ENCODE results near the gene STUM. TPM values are rescaled to one million over a fixed set of nuclear protein-coding genes. Genes with fewer than 3 reads are reported as not detected.

The STUM gene
- total RNA-seq, 2 experiments from 2014 or later: not detected

DNA sequence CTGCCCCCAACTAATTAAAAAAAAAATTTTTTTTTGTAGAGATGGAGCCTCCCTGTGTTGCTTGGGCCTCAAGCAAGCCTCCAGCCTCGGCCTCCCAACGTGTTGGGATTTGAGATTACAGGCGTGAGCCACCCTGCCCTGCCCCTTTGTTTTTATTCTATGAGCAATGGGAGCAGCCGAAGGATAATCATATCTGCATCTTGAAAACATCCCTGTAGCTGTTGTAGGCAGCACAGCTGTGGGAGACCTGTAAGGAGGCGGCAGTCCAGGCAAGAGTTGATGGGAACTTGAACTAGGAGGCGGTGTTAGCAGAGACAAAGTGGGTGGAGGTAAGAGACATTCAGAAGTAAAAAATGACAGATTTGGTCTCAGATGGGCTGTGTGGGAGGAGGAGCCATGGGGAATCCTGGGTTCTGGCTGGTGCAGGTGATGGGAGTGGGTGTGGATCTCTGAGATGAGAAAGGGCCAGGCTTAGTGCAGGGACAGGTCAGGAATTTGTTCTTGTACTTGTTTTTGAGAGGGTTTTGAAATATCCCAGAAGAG, 31.3 kb downstream of the STUM start:
- no peak overlapping the region for H3K4me3 ChIP-seq (ENCODE audit: low read length)
- no peaks in the 10 kb centered on the region for H3K27me3 ChIP-seq (ENCODE audit: control insufficient read depth in 1 of 2, insufficient read depth in 2 of 2, low read length in 2 of 2)
- Mint-ChIP-seq H3K27me3 (no peaks in the 10 kb centered on the region), H3K9me3 (no peaks in the 10 kb centered on the region), H3K36me3 (ENCODE audit: low read depth) (no peaks in the 10 kb centered on the region), H3K4me3 (no peak overlapping the region), H3K27ac (no peak overlapping the region), H3K4me1 (ENCODE audit: low read depth) (no peaks in the 10 kb centered on the region)
- TF ChIP-seq, protein P1, sequence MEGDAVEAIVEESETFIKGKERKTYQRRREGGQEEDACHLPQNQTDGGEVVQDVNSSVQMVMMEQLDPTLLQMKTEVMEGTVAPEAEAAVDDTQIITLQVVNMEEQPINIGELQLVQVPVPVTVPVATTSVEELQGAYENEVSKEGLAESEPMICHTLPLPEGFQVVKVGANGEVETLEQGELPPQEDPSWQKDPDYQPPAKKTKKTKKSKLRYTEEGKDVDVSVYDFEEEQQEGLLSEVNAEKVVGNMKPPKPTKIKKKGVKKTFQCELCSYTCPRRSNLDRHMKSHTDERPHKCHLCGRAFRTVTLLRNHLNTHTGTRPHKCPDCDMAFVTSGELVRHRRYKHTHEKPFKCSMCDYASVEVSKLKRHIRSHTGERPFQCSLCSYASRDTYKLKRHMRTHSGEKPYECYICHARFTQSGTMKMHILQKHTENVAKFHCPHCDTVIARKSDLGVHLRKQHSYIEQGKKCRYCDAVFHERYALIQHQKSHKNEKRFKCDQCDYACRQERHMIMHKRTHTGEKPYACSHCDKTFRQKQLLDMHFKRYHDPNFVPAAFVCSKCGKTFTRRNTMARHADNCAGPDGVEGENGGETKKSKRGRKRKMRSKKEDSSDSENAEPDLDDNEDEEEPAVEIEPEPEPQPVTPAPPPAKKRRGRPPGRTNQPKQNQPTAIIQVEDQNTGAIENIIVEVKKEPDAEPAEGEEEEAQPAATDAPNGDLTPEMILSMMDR (IDR thresholded peaks at IDR 0.05): no peak
- intact Hi-C loops (cut with DNase I, micrococcal nuclease): no loop called here
- no peak for ATAC-seq (ENCODE audit: poor library complexity)
- no peak overlapping the region for H3K27ac ChIP-seq (ENCODE audit: low read depth in 1 of 2, low read length in 2 of 2)
- ChIA-PET POLR2A (no interaction called here), CTCF (no interaction called here)
- no peak for DNase-seq
- no peaks in the 10 kb centered on the region for H3K4me1 ChIP-seq (ENCODE audit: insufficient read depth, low read length)
- no peaks in the 10 kb centered on the region for H3K36me3 ChIP-seq (ENCODE audit: insufficient read depth, low read length)
- H3K9me3 ChIP-seq (ENCODE audit: control insufficient read depth in 1 of 2, insufficient read depth in 1 of 2, low read length in 2 of 2): no peaks in the 10 kb centered on the region

DNA sequence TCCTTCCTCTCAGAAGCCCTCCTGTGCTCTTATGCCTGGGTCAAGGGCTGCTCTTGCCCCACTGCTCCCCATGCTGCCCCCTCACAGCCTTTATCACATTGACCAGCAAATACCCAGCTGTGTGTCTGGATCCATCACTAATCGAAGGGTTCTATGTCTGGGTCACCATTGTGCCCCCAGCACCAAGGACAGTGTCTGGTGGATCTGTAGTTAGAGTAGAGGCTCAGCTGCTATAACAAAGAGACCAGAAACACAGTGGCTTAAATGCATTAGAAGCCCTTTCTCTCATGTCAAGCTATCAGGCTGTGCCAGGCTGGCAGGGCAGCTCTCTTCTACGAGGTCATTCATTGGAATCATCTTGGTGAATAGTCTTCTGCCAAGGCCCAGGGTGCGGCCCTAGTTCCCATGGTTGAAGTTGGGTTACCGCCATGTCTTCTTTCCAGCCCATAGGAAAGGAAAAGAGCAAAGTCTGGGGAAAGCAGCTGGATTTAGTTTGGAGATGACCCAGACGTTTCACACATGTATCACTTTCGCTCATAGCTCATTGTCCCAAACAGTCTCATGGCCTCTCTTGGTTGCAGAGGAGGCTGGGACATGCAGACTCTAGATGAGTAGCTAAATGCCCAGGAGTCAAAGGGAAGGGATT, 32.2 kb downstream of the STUM start:
- no peaks in the 10 kb centered on the region for H3K4me1 Mint-ChIP-seq (ENCODE audit: low read depth)
- H3K36me3 Mint-ChIP-seq (ENCODE audit: low read depth): no peaks in the 10 kb centered on the region
- H3K4me3 Mint-ChIP-seq: no peak overlapping the region
- no peak for DNase-seq
- no peaks in the 10 kb centered on the region for H3K4me1 ChIP-seq (ENCODE audit: insufficient read depth, low read length)
- ChIA-PET POLR2A (no interaction called here), CTCF (interaction anchor here (1.5 kb wide), 1 partner anchor 11 kb away, joined by 3 read pairs; no protein-coding TSS in a partner anchor)
- TF ChIP-seq, protein P1 (IDR thresholded peaks at IDR 0.05): no peak
- no peak overlapping the region for H3K27ac ChIP-seq (ENCODE audit: low read depth in 1 of 2, low read length in 2 of 2)
- no peaks in the 10 kb centered on the region for H3K9me3 Mint-ChIP-seq
- no peaks in the 10 kb centered on the region for H3K27me3 Mint-ChIP-seq
- H3K9me3 ChIP-seq (ENCODE audit: control insufficient read depth in 1 of 2, insufficient read depth in 1 of 2, low read length in 2 of 2): no peaks in the 10 kb centered on the region
- H3K27ac Mint-ChIP-seq: no peak overlapping the region
- no peak overlapping the region for H3K4me3 ChIP-seq (ENCODE audit: low read length)
- H3K27me3 ChIP-seq (ENCODE audit: control insufficient read depth in 1 of 2, insufficient read depth in 2 of 2, low read length in 2 of 2): no peaks in the 10 kb centered on the region
- H3K36me3 ChIP-seq (ENCODE audit: insufficient read depth, low read length): no peaks in the 10 kb centered on the region
- intact Hi-C loops (cut with DNase I, micrococcal nuclease): no loop called here
- ATAC-seq (ENCODE audit: poor library complexity): no peak

DNA sequence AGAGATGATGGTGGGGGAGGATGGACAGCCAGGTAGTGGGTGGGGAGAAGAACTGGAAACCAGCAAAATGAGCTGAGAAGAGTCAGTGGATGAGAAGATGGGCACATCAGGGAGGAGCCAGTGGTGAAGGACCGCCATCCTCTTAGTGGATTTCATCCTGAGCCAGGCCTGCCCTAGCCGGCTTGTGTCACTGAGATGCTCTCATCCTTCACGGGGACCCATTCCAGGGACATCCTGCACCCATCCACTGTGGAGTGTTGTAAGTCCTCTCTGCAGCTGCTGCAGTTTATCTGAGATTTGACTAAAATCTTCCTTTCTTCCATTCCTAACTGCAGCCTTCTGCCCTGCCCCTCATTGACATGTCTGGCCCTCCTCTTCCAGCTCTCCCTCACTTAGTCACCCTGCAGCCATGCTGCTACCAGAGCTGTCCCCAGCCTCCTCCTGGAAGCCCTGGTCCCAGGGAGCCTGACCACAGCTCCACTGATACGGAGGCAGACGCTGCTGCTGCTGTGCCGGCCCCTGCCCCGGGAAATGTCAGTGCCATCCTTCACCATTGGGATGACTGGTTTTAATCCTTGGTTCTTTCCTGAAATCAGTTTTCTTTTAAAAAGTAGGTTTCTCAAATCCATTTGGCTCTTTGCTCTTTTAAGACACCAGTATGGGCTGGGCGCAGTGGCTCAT, 33.2 kb downstream of the STUM start:
- Histone ChIP-seq H3K36me3 (ENCODE audit: insufficient read depth, low read length) (no peaks in the 10 kb centered on the region), H3K27me3 (ENCODE audit: control insufficient read depth in 1 of 2, insufficient read depth in 2 of 2, low read length in 2 of 2) (peaks cover 0 to 2% of the 10 kb centered on the region in 2 experiments), H3K9me3 (ENCODE audit: control insufficient read depth in 1 of 2, insufficient read depth in 1 of 2, low read length in 2 of 2) (no peaks in the 10 kb centered on the region), H3K27ac (ENCODE audit: low read depth in 1 of 2, low read length in 2 of 2) (no peak overlapping the region), H3K4me1 (ENCODE audit: insufficient read depth, low read length) (no peaks in the 10 kb centered on the region), H3K4me3 (ENCODE audit: low read length) (no peak overlapping the region)
- ChIA-PET CTCF (interaction anchor here (1.5 kb wide), 1 partner anchor 12 kb away, joined by 3 read pairs; no protein-coding TSS in a partner anchor), POLR2A (no interaction called here)
- TF ChIP-seq, protein P1 (IDR thresholded peaks at IDR 0.05): no peak
- no peaks in the 10 kb centered on the region for H3K9me3 Mint-ChIP-seq
- no peak for ATAC-seq (ENCODE audit: poor library complexity)
- H3K4me3 Mint-ChIP-seq: no peak overlapping the region
- H3K36me3 Mint-ChIP-seq (ENCODE audit: low read depth): no peaks in the 10 kb centered on the region
- no peak overlapping the region for H3K27ac Mint-ChIP-seq
- intact Hi-C loops (cut with DNase I, micrococcal nuclease): no loop called here
- DNase-seq: no peak
- H3K4me1 Mint-ChIP-seq (ENCODE audit: low read depth): no peaks in the 10 kb centered on the region
- H3K27me3 Mint-ChIP-seq: no peaks in the 10 kb centered on the region

Measured in CD4-positive, alpha-beta T cell (primary cell).